ENCODE results near the gene TSPO2. TPM values are rescaled to one million over a fixed set of nuclear protein-coding genes. Genes with fewer than 3 reads are reported as not detected.
A peak's percentile ranks its signal among the peaks of the same experiment; 100 is the strongest.

TSPO2 gene
- total and polyA plus RNA-seq, 2 of the 8 experiments (the other 6 are each of a cell fraction or from before 2014, with no cell fraction given) = not detected

GRCh38 chr6:41027799-41028560, 14.3 kb upstream of the TSPO2 start (continued):
- TF ChIP-seq CEBPB (IDR thresholded peaks at IDR 0.05; ENCODE audit: low read depth, low read length) (no peak), TAF7 (optimal IDR thresholded peaks at IDR 0.05; ENCODE audit: borderline replicate concordance, low read depth, low read length) (no peak), CBX8 (IDR thresholded peaks at IDR 0.05; ENCODE audit: borderline replicate concordance, low read depth, low read length) (no peak), YY1 (IDR thresholded peaks at IDR 0.05; ENCODE audit: low read depth, low read length) (peak; percentile 65; the same call in 1 of the 2 replicates), RAD21 (IDR thresholded peaks at IDR 0.05 in 1 of 2, conservative IDR thresholded peaks at IDR 0.05 in 1 of 2; ENCODE audit: low read depth in 2 of 2, low read length in 2 of 2) (peak; percentile 92 to 96), CTBP2 (IDR thresholded peaks at IDR 0.05; ENCODE audit: borderline replicate concordance, insufficient read depth, insufficient read length, low read length) (peak; percentile 22), USF2 (IDR thresholded peaks at IDR 0.05; ENCODE audit: low read length) (no peak), TEAD4 (IDR thresholded peaks at IDR 0.05; ENCODE audit: low read depth, low read length) (no peak), ASH2L (IDR thresholded peaks at IDR 0.05; ENCODE audit: low read length) (no peak), SRF (IDR thresholded peaks at IDR 0.05; ENCODE audit: low read depth, low read length) (no peak), BACH1 (IDR thresholded peaks at IDR 0.05; ENCODE audit: low read length) (peak; percentile 8; the same call in 1 of the 2 replicates), KDM1A (IDR thresholded peaks at IDR 0.05; ENCODE audit: borderline replicate concordance, low read length) (no peak), EGR1 (IDR thresholded peaks at IDR 0.05; ENCODE audit: borderline replicate concordance, low read depth, low read length) (no peak), MAFK (IDR thresholded peaks at IDR 0.05; ENCODE audit: low read depth, low read length) (no peak), HDAC2 (IDR thresholded peaks at IDR 0.05; ENCODE audit: borderline replicate concordance in 1 of 2, low read depth in 2 of 2, low read length in 2 of 2) (0 out of 4 replicates have a peak, but pooled peaks have one; percentile 25 to 40), POLR2A (IDR thresholded peaks at IDR 0.05; ENCODE audit: control extremely low read depth in 1 of 2, low read depth in 2 of 2, low read length in 2 of 2) (peak in 1 of 2 experiments; percentile 36; a peak in 2 of 3 replicates), SP4 (IDR thresholded peaks at IDR 0.05; ENCODE audit: low read length) (no peak), RNF2 (IDR thresholded peaks at IDR 0.05; ENCODE audit: borderline replicate concordance, low read depth, low read length, missing control alignments, poor library complexity, severe bottlenecking) (no peak), SIN3A (conservative IDR thresholded peaks at IDR 0.05 in 1 of 2, IDR thresholded peaks at IDR 0.05 in 1 of 2; ENCODE audit: low read depth in 1 of 2, low read length in 2 of 2) (peak in 1 of 2 experiments; percentile 61; a peak in 2 of 4 replicates), ZNF274 (IDR thresholded peaks at IDR 0.05; ENCODE audit: borderline replicate concordance, extremely low read depth, low read length) (no peak)

Data from H1 (cell line).